Heart left ventricle (tissue), 13 donors: Measurements from ENCODE around the gene PAK1.

ENCODE experiments used
- POLR2A ChIP-seq, 2 donors: fragments of 450-650 bp; IDR thresholded peaks; one replicate each; pipeline ENCODE4 v1.6.1; 2017; ENCODE audit warnings: antibody characterized with exemption in 2 of 2, mild to moderate bottlenecking in 2 of 2, moderate library complexity in 2 of 2
- TF ChIP-seq, protein P1 (sequence below), 12 donors: fragments of 200-600 bp; sonication (generic) in 4 of 12; IDR thresholded peaks; one replicate each; pipeline versions ENCODE4 v1.5.0 to v1.8.0; 2018 to 2022; ENCODE audit warnings: antibody characterized with exemption in 12 of 12, mild to moderate bottlenecking in 5 of 12
- donor health status: ischemic (EF 13 %, LVEDD 7.1; RV severe dilation, severe dysfunction).
- donor health status: DM: no; HTN: yes; CAD: no.
- donor health status: DM: no; HTN: no; CAD: no.
- donor health status: ischemic (EF 25% LVEDD 6.9; RV normal size, moderate dysfunction).
- donor health status: ischemic (EF 25% LVEDD 5.7; RV mildly dilated, moderate dysfunction).
- donor health status: ischemic (EF 35%, LVEDD 5.7; RV mildly dilated, moderate dysfunction).
- donor health status: nonischemic (EF 11% LVEDD 7.7; RV severe dilation, severe dysfunction).
- donor health status: DM: yes; HTN: yes; CAD: no.
- donor health status: PGD.
- donor health status: ischemic (EF 29% LVEDD 5.4; RV normal size, mild dysfunction).
- donor health status: nonischemic (EF 23%, LVEDD 6.1; RV moderate dilation, normal function).

DNA sequence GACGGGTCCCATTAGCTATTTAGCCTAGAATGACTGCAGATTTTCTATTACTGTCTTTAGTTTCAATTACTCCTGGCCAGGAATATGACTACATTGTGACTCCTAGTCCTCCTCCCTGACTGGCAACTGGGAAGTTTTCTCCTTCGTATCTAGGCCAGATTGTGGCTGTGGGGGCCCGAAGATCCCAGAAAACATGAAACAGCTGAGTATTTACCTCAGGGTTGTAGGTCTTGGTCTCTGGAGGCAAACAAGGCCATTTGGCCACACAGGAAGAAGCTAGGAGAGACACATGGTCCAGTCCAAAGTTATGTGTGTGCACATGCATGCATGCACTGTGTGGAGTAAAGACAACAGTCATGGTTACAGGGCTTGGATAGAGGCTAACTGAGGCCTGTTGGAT lies 162.2 kb downstream of the PAK1 start:
- TF ChIP-seq, protein P1, sequence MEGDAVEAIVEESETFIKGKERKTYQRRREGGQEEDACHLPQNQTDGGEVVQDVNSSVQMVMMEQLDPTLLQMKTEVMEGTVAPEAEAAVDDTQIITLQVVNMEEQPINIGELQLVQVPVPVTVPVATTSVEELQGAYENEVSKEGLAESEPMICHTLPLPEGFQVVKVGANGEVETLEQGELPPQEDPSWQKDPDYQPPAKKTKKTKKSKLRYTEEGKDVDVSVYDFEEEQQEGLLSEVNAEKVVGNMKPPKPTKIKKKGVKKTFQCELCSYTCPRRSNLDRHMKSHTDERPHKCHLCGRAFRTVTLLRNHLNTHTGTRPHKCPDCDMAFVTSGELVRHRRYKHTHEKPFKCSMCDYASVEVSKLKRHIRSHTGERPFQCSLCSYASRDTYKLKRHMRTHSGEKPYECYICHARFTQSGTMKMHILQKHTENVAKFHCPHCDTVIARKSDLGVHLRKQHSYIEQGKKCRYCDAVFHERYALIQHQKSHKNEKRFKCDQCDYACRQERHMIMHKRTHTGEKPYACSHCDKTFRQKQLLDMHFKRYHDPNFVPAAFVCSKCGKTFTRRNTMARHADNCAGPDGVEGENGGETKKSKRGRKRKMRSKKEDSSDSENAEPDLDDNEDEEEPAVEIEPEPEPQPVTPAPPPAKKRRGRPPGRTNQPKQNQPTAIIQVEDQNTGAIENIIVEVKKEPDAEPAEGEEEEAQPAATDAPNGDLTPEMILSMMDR (IDR thresholded peaks at IDR 0.05), result no peak
- no peak for TF ChIP-seq POLR2A (IDR thresholded peaks at IDR 0.05)
